OCI-M2 (cell line): Measurements from ENCODE around the gene SMIM28.
A peak's percentile ranks its signal among the peaks of the same experiment; 100 is the strongest.

Source experiments
- DNase-seq: peaks from one replicate; lab custom pipeline; 2025; ENCODE audit not compliant: unreplicated experiment; lab: John Stamatoyannopoulos, UW

Gene SMIM28

GRCh38 chr6:138428944-138429598, 51.4 kb downstream of the SMIM28 start:
- DNase-seq: peak; percentile 27

- no peak for DNase-seq
Observed at GRCh38 chr6:138429761-138430160, 52.1 kb downstream of the SMIM28 start.

GRCh38 chr6:138430361-138431145, 52.8 kb downstream of the SMIM28 start:
- no peak for DNase-seq

GRCh38 chr6:138431256-138432062, 53.8 kb downstream of the SMIM28 start:
- no peak for DNase-seq

DNA sequence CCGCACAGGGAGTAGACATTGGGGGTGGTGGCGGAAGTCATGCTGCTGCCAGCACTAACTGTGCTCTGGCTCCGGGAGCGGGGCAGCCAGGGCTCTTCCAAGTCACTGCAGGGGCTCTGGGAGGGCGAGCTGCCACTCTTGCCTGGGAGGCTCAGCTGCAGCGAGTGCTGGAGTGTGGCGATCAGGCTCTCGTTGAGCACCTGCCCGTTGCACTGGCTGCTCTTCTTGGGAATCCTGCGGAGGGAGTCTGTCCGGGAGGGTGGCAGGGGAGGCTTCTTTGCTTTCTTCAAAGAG, 54.3 kb downstream of the SMIM28 start:
- DNase-seq: no peak
